MCF 10A (cell line): ENCODE data around the gene GORASP2. TPM values are rescaled to one million over a fixed set of nuclear protein-coding genes. Genes with fewer than 3 reads are reported as not detected.

Source experiments
- BruUV-seq: library from RNA; stranded (reverse); fragments of 400-500 nt; replicated peaks from 2 replicates; lab custom pipeline; 2021; lab: Mats Ljungman, UMichigan
- CTCF ChIA-PET: fragments of 300-600 bp; sonication (Branson Sonifier 250); formaldehyde crosslinking; extraction: SDS; loops from one replicate; lab custom pipeline; 2021; ENCODE audit warnings: antibody characterized with exemption, inconsistent platforms; lab: Yijun Ruan, JAX
- POLR2A ChIA-PET: fragments of 300-600, 350-650 bp; sonication (Branson Sonifier 250); formaldehyde crosslinking; extraction: SDS; loops from one replicate; lab custom pipeline; 2020; ENCODE audit warnings: antibody characterized with exemption, inconsistent platforms; lab: Yijun Ruan, JAX
- DNase-seq: peaks from one replicate; pipeline ENCODE4 v3.0.0-alpha.2; 2018; ENCODE audit not compliant: unreplicated experiment
- H3K27ac Mint-ChIP-seq: one replicate; pipeline ENCODE4 v1.8.0; 2022; ENCODE audit warnings: mild to moderate bottlenecking, low read depth, mixed read lengths; ENCODE audit not compliant: unreplicated experiment
- H3K27me3 Mint-ChIP-seq: one replicate; pipeline ENCODE4 v1.8.0; 2022; ENCODE audit warnings: mixed read lengths; ENCODE audit not compliant: insufficient read depth, unreplicated experiment
- H3K36me3 Mint-ChIP-seq: one replicate; pipeline ENCODE4 v1.8.0; 2022; ENCODE audit warnings: mild to moderate bottlenecking, moderate library complexity, mixed read lengths; ENCODE audit not compliant: insufficient read depth, unreplicated experiment
- H3K4me1 Mint-ChIP-seq: one replicate; pipeline ENCODE4 v1.8.0; 2022; ENCODE audit warnings: mixed read lengths; ENCODE audit not compliant: insufficient read depth, unreplicated experiment
- H3K4me3 Mint-ChIP-seq: one replicate; pipeline ENCODE4 v1.8.0; 2022; ENCODE audit warnings: mild to moderate bottlenecking, moderate library complexity, mixed read lengths; ENCODE audit not compliant: unreplicated experiment
- H3K9me3 Mint-ChIP-seq: one replicate; pipeline ENCODE4 v1.8.0; 2022; ENCODE audit warnings: mixed read lengths; ENCODE audit not compliant: unreplicated experiment
- CTCF ChIP-seq: fragments of 200-600 bp; IDR thresholded peaks from one replicate; pipeline ENCODE4 v1.8.0; 2022; ENCODE audit warnings: antibody characterized with exemption, mild to moderate bottlenecking; ENCODE audit not compliant: unreplicated experiment
- intact Hi-C: fragments of 100-400 bp; cut with micrococcal nuclease; formaldehyde crosslinking; loops from 2 replicates; pipeline ENCODE4 v1.14.1; 2022
- total RNA-seq: library from RNA; stranded (reverse); gene quantifications from 2 replicates; pipeline ENCODE4 v1.2.3, GENCODE V29; 2022

Gene GORASP2
- total RNA-seq, 1 experiment from 2014 or later = 140 TPM

DNA sequence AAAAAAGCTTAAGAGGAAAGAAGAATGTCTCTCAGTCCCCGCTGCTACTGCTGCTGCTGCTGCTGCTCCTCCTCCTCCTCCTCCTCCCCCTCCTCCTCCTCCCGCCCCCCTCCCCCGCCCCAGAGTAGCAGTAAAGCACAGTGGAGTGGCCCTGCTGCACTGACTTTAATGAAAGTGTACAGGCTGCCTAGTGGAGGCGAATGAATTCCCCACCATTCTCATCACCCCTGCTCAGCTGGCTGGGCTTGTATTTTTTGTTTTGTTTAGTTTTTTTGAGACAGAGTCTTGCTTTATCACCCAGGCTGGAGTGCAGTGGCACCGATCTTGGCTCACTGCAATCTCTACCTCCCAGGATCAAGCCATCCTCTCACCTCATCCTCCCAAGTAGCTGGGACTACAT lies 34.3 kb downstream of the GORASP2 start:
- no peak for TF ChIP-seq CTCF
- Mint-ChIP-seq H3K27me3 (no peaks in the 10 kb centered on the region), H3K27ac (no peak overlapping the region), H3K4me1 (peaks cover 8% of the 10 kb centered on the region), H3K9me3 (no peaks in the 10 kb centered on the region), H3K4me3 (no peak overlapping the region), H3K36me3 (peaks cover 88% of the 10 kb centered on the region)
- POLR2A ChIA-PET = interaction anchor here (0.7 to 1.9 kb wide), 3 partner anchors 10 to 1504 kb away, joined by 3 to 6 read pairs (median 3); no protein-coding TSS in a partner anchor
- intact Hi-C loops = no loop called here
- BruUV-seq = no TSS peak
- no peak for DNase-seq
- CTCF ChIA-PET = interaction anchor here (0.6 to 2.2 kb wide), 3 partner anchors 10 to 33 kb away, joined by 3 to 9 read pairs (median 7); no protein-coding TSS in a partner anchor

- Mint-ChIP-seq H3K36me3 (peaks cover 73% of the 10 kb centered on the region), H3K27me3 (no peaks in the 10 kb centered on the region), H3K4me1 (peaks cover 8% of the 10 kb centered on the region), H3K27ac (no peak overlapping the region), H3K4me3 (peak overlapping the region; percentile 8), H3K9me3 (no peaks in the 10 kb centered on the region)
- no TSS peak for BruUV-seq
- CTCF ChIA-PET = interaction anchor here (0.8 to 1.1 kb wide), 2 partner anchors 19 to 451 kb away, joined by 3 to 4 read pairs; no protein-coding TSS in a partner anchor
- peak; percentile 37 for DNase-seq
- POLR2A ChIA-PET = interaction anchor here (1.5 to 2.5 kb wide), 2 partner anchors 10 to 37 kb away, joined by 4 to 8 read pairs; partner anchors contain the start of gene GORASP2
- TF ChIP-seq CTCF = no peak
- intact Hi-C loops = no loop called here
These were observed 36.6 kb downstream of the GORASP2 start for GRCh38 chr2:170965446-170966225.

- BruUV-seq = no TSS peak
- Mint-ChIP-seq H3K4me3 (no peak overlapping the region), H3K27me3 (no peaks in the 10 kb centered on the region), H3K4me1 (peaks cover 8% of the 10 kb centered on the region), H3K9me3 (no peaks in the 10 kb centered on the region), H3K36me3 (peaks cover 67% of the 10 kb centered on the region), H3K27ac (no peak overlapping the region)
- POLR2A ChIA-PET = interaction anchor here (0.7 to 2.5 kb wide), 5 partner anchors 11 to 466 kb away, joined by 3 to 8 read pairs (median 4); partner anchors contain the start of gene GORASP2
- TF ChIP-seq CTCF = no peak
- DNase-seq = peak; percentile 21
- intact Hi-C loops = no loop called here
- CTCF ChIA-PET = interaction anchor here (0.6 to 0.7 kb wide), 4 partner anchors 15 to 463 kb away, joined by 3 to 6 read pairs (median 4); no protein-coding TSS in a partner anchor
These were observed 37.8 kb downstream of the GORASP2 start for GRCh38 chr2:170966648-170967396.
